AG04449 (cell line): ENCODE data around the gene NFIA.

ENCODE experiments used
- CTCF ChIA-PET: fragments of 350-600 bp; formaldehyde crosslinking; extraction: SDS; loops from one replicate; lab custom pipeline; 2021; ENCODE audit warnings: antibody characterized with exemption; lab: Yijun Ruan, JAX
- POLR2A ChIA-PET: fragments of 400-600, 350-600 bp; formaldehyde crosslinking; extraction: SDS; loops from one replicate; lab custom pipeline; 2020; ENCODE audit warnings: antibody characterized with exemption, inconsistent platforms; lab: Yijun Ruan, JAX
- DNase-seq: peaks from one replicate; pipeline ENCODE4 v3.0.0-alpha.2; 2010; ENCODE audit warnings: low read depth, low spot score
- H3K4me3 ChIP-seq: 2 replicates; pipeline ENCODE4 v1.5.1; 2011; ENCODE audit warnings: low read depth, mild to moderate bottlenecking, control low read depth, low read length
- CTCF ChIP-seq: IDR thresholded peaks from one replicate; pipeline ENCODE4 v1.5.1; 2011; ENCODE audit warnings: mild to moderate bottlenecking, moderate library complexity, low read length, control low read depth, inconsistent platforms; ENCODE audit not compliant: insufficient read depth; ENCODE audit errors: missing control alignments

NFIA gene

GRCh38 chr1:61192663-61193330 is 110.4 kb downstream of the NFIA start:
- ChIA-PET POLR2A (no interaction called here), CTCF (no interaction called here)
- H3K4me3 ChIP-seq = no peak overlapping the region

GRCh38 chr1:61193808-61194207 is 111.4 kb downstream of the NFIA start:
- CTCF ChIA-PET = no interaction called here
- TF ChIP-seq CTCF = no peak

More at GRCh38 chr1:61192663-61193330, 110.4 kb downstream of the NFIA start:
- no peak for DNase-seq
- TF ChIP-seq CTCF = no peak

GRCh38 chr1:61198554-61198953 is 116.2 kb downstream of the NFIA start:
- ChIA-PET POLR2A (no interaction called here), CTCF (interaction anchor here (1.6 kb wide), 1 partner anchor 8 kb away, joined by 3 read pairs; no protein-coding TSS in a partner anchor)
- TF ChIP-seq CTCF = no peak
- no peak for DNase-seq
- no peak overlapping the region for H3K4me3 ChIP-seq

More at GRCh38 chr1:61193808-61194207, 111.4 kb downstream of the NFIA start:
- POLR2A ChIA-PET = no interaction called here
- no peak overlapping the region for H3K4me3 ChIP-seq
- no peak for DNase-seq

GRCh38 chr1:61201035-61201434 is 118.7 kb downstream of the NFIA start:
- TF ChIP-seq CTCF = no peak
- H3K4me3 ChIP-seq = no peak overlapping the region
- CTCF ChIA-PET = no interaction called here
- POLR2A ChIA-PET = no interaction called here
- DNase-seq = no peak

- peak overlapping the region; percentile 32 for H3K4me3 ChIP-seq
- CTCF ChIA-PET = no interaction called here
- no peak for TF ChIP-seq CTCF
- POLR2A ChIA-PET = no interaction called here
- DNase-seq = no peak
Observed at GRCh38 chr1:61202854-61203598, 120.7 kb downstream of the NFIA start.

GRCh38 chr1:61204528-61204927 is 122.2 kb downstream of the NFIA start:
- POLR2A ChIA-PET = no interaction called here
- no peak for TF ChIP-seq CTCF
- CTCF ChIA-PET = no interaction called here
- DNase-seq = no peak
- H3K4me3 ChIP-seq = no peak overlapping the region
